LNCAP (cell line): Measurements from ENCODE around the gene DNAJC10.

ENCODE experiments used
- CTCF ChIP-seq: fragments of 450-650 bp; IDR thresholded peaks from 2 replicates; pipeline ENCODE4 v1.5.1; 2017; ENCODE audit warnings: mild to moderate bottlenecking

Gene DNAJC10

DNA sequence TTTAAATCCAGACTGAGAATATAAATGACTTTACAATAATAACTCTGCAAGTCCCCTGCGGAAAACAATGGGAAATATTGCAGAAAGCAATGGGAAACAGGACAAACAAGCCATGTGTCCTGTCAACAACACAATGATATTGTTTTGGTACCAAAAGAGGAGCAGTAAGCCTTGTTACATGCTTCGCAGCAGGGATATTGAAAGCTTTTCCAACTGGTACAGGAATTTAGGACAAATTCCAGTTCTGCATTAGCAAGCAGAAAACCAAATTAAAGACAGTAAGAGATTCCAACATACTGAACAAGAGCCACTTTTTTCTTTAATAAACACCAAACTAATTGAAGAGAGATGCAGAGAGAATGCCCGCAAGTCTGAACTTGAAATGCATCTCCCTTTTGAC, 120.4 kb downstream of the DNAJC10 start:
- no peak for TF ChIP-seq CTCF
